Glomerular endothelial cell (primary cell): ENCODE data around the gene SOSTDC1. TPM values are rescaled to one million over a fixed set of nuclear protein-coding genes. Genes with fewer than 3 reads are reported as not detected.
"Not testable (repeated sequence)": the region's sequence is repeated elsewhere in the genome, so short reads cannot be mapped to it uniquely, and the experiment has no call there.

ENCODE experiments used
- DNase-seq: peaks from one replicate; pipeline ENCODE4 v3.0.0-alpha.2; 2011; ENCODE audit warnings: low read depth, low spot score; ENCODE audit errors: extremely low read depth
- total RNA-seq: library from RNA; depleted of rRNA; stranded (reverse); fragments of >200 nt; gene quantifications from 2 replicates; pipeline ENCODE4 v1.2.3, GENCODE V29; 2015

Gene SOSTDC1
- total RNA-seq, result not detected in 2 replicates

GRCh38 chr7:16465469-16466361 lies at the start of gene SOSTDC1:
Gene SOSTDC1 (minus strand): TSS chr7:16465738. CDS start chr7:16465668, 70 bp downstream.
- DNase-seq, result no peak

GRCh38 chr7:16514729-16515128 lies 49.2 kb upstream of the SOSTDC1 start:
- no peak for DNase-seq

GRCh38 chr7:16514271-16514670 lies 48.7 kb upstream of the SOSTDC1 start:
- DNase-seq, result peak; percentile 7

GRCh38 chr7:16512097-16512496 lies 46.6 kb upstream of the SOSTDC1 start:
- no peak for DNase-seq

GRCh38 chr7:16511314-16511713 lies 45.8 kb upstream of the SOSTDC1 start:
- no peak for DNase-seq

- no peak for DNase-seq
Observed at GRCh38 chr7:16509829-16510228, 44.3 kb upstream of the SOSTDC1 start.

- DNase-seq, result not testable (repeated sequence)
Observed at GRCh38 chr7:16506422-16506821, 40.9 kb upstream of the SOSTDC1 start.

GRCh38 chr7:16504019-16504418 lies 38.5 kb upstream of the SOSTDC1 start:
- no peak for DNase-seq

- DNase-seq, result no peak
Observed at GRCh38 chr7:16502303-16502702, 36.8 kb upstream of the SOSTDC1 start.

- DNase-seq, result no peak
Observed at GRCh38 chr7:16498122-16498521, 32.6 kb upstream of the SOSTDC1 start.

- no peak for DNase-seq
Observed at GRCh38 chr7:16494955-16495719, 29.6 kb upstream of the SOSTDC1 start.

- DNase-seq, result no peak
Observed at GRCh38 chr7:16494551-16494950, 29.0 kb upstream of the SOSTDC1 start.

- DNase-seq, result no peak
Observed at GRCh38 chr7:16493266-16493665, 27.7 kb upstream of the SOSTDC1 start.

GRCh38 chr7:16492513-16493062 lies 27.1 kb upstream of the SOSTDC1 start:
- no peak for DNase-seq

GRCh38 chr7:16491148-16491547 lies 25.6 kb upstream of the SOSTDC1 start:
- DNase-seq, result no peak

- no peak for DNase-seq
Observed at GRCh38 chr7:16484453-16485158, 19.1 kb upstream of the SOSTDC1 start.

- no peak for DNase-seq
Observed at GRCh38 chr7:16479591-16479990, 14.1 kb upstream of the SOSTDC1 start.

- DNase-seq, result no peak
Observed at GRCh38 chr7:16479161-16479560, 13.6 kb upstream of the SOSTDC1 start.

- no peak for DNase-seq
Observed at GRCh38 chr7:16471933-16472332, 6.4 kb upstream of the SOSTDC1 start.

- DNase-seq, result no peak
Observed at GRCh38 chr7:16463949-16464715, 1.4 kb downstream of the SOSTDC1 start.
